IPS-18c (cell line): ENCODE results near the gene DLG3.
A peak's percentile ranks its signal among the peaks of the same experiment; 100 is the strongest.

Experiments
- H3K4me3 ChIP-seq: 2 replicates; pipeline ENCODE4 v1.7.0; 2013; ENCODE audit warnings: low read depth, mild to moderate bottlenecking, low read length, moderate library complexity; ENCODE audit not compliant: insufficient read depth
- H3K9me3 ChIP-seq: one replicate; pipeline ENCODE4 v1.6.1; 2013; ENCODE audit warnings: mild to moderate bottlenecking, low read length, moderate library complexity; ENCODE audit not compliant: control insufficient read depth, insufficient read depth

The DLG3 gene

DNA sequence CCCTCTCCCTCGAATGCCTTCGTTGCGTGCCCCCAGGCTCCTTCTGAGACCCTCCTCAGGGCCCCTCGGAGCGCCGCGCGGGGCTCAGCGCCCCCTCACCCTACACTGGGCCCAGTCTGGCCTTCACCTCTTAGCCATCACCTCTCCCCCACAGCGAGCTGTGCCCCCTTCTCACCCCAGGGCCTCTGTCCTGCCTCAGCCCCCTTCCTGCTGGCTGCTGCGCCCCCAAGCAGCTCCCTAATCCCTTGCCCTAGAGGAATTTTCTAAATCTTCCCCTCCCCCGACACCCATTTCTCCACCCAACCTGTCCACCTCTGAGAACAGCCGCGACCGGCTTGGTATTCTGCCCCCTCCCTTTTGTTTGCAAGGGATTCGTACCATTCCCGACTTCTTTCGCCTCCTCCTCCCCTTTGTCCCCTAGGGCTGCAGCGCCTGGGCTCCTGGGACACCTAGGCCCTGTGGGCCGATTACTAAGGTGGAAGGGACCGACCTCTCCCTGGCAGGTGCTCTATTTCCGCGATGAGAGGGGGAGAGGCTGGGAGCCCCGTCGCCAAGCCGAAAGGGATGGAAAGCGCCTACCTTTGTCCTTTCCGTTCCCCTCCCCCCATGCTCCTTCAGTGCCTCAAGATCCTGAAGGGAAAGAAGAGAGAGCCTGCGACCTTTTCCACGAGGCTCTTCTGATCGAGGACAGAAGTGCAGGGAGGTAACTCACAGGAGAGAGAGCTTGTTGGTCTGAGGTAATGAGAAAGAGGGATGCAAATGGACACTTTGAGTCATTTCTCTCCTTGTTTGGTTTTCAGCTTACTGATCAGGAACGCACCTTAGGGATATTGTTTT, 10.9 kb downstream of the DLG3 start:
- H3K4me3 ChIP-seq = peak overlapping the region; percentile 87
- H3K9me3 ChIP-seq = peaks cover 14% of the 10 kb centered on the region

DNA sequence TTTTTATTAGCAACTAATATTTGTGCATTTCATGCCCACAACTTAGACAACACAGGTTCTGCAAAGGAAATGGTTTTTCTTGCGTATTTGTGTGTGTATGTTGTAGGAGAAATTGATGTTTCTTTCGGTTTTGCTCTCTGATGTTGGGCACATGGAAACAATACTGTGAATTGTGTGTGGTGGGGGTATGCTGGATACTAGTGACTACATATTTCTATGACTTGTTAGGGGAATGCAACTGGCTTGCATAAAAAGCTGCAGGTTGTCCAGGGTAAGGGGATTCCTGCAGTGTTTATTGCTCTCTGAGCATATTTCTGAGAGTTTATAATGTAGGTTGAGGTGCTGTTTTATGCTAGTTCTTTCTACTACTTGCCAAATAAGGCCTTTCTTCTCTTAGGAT, 11.6 kb downstream of the DLG3 start:
- Histone ChIP-seq H3K9me3 (peaks cover 14% of the 10 kb centered on the region), H3K4me3 (peak overlapping the region; percentile 87)

GRCh38 chrX:70461026-70461425, 16.4 kb downstream of the DLG3 start:
- Histone ChIP-seq H3K4me3 (no peak overlapping the region), H3K9me3 (peaks cover 4% of the 10 kb centered on the region)

GRCh38 chrX:70464051-70464450, 19.4 kb downstream of the DLG3 start:
- Histone ChIP-seq H3K4me3 (no peak overlapping the region), H3K9me3 (peaks cover 2% of the 10 kb centered on the region)

DNA sequence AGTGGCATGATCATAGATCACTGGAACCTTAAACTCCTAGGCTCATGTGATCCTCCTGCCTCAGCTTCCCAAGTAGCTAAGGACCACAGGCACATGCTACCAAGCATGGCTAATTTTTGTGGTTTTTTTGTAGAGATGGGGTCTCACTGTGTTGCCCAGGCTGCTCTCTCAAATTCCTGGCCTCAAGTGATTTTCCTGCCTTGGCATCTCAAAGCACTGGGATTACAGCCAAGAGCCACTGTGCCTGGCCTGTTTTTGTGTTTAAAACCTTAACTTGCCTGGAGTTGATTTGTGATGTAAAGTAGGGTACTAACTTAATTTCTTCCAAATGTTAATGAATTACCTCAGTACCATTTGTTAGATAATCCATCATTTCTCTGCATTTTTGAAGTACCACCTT, 22.3 kb downstream of the DLG3 start:
- Histone ChIP-seq H3K9me3 (no peaks in the 10 kb centered on the region), H3K4me3 (no peak overlapping the region)

- Histone ChIP-seq H3K9me3 (no peaks in the 10 kb centered on the region), H3K4me3 (no peak overlapping the region)
Measured at GRCh38 chrX:70468709-70469108, 24.1 kb downstream of the DLG3 start.

- Histone ChIP-seq H3K9me3 (no peaks in the 10 kb centered on the region), H3K4me3 (no peak overlapping the region)
Measured at GRCh38 chrX:70470850-70471289, 26.2 kb downstream of the DLG3 start.

DNA sequence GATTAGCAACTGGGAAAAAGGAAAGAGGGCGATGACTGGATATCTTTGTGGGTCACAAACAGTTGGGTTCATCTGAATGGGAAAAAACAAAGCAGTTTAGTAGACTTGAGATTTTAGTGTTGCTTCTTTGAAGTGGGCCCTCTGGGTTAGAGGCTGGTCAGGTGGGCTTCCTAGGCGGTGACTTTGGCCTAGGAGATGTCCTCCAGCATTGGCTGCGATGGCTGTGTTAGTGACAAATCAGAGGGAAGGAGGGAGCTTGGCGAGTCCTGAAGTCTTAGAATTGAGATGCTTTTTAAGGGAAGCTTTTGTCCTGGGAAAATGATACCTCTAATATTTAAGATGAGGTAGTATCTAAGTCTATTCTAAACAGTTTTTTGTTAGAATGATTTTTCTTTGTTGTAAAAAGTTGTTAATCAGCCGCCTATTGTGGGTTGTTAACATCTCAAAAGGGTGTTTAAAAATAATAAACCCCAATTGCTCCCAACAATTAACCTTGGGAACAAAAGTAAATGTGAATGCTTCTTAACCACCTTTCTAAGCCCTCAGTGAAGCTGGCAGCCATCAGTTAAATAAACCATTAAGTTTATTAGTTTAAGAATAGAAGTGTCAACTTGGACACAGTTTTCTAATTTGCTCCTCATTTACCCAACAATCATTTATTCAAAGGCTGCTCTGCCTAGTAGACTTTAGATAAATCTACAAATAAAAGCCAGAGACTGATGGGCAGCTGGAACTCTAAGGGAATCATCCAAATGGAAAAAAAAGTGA, 31.7 kb downstream of the DLG3 start:
- Histone ChIP-seq H3K9me3 (peaks cover 12% of the 10 kb centered on the region), H3K4me3 (no peak overlapping the region)

GRCh38 chrX:70476934-70477733, 32.5 kb downstream of the DLG3 start:
- H3K9me3 ChIP-seq = peaks cover 12% of the 10 kb centered on the region
- H3K4me3 ChIP-seq = no peak overlapping the region

DNA sequence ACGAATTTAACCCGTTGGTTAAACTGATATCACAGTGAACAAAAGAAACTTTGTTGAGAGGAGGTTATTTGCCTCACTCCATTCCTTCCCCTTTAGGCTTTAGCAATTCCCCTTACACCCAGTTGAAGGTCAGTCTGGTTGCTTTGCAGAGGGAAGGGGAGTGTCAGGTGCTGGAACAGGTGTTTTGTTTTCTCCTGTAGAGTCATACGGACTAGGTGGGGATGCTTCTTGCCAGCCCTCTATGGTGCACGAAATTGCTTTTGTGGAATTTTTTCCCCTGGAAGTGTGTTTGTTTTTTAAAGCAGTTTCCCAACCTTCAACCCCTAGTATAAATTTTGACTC, 33.1 kb downstream of the DLG3 start:
- Histone ChIP-seq H3K4me3 (no peak overlapping the region), H3K9me3 (peaks cover 12% of the 10 kb centered on the region)

GRCh38 chrX:70478526-70479245, 34.1 kb downstream of the DLG3 start:
- Histone ChIP-seq H3K4me3 (no peak overlapping the region; the same call in 1 of the 2 replicates), H3K9me3 (peaks cover 14% of the 10 kb centered on the region)

DNA sequence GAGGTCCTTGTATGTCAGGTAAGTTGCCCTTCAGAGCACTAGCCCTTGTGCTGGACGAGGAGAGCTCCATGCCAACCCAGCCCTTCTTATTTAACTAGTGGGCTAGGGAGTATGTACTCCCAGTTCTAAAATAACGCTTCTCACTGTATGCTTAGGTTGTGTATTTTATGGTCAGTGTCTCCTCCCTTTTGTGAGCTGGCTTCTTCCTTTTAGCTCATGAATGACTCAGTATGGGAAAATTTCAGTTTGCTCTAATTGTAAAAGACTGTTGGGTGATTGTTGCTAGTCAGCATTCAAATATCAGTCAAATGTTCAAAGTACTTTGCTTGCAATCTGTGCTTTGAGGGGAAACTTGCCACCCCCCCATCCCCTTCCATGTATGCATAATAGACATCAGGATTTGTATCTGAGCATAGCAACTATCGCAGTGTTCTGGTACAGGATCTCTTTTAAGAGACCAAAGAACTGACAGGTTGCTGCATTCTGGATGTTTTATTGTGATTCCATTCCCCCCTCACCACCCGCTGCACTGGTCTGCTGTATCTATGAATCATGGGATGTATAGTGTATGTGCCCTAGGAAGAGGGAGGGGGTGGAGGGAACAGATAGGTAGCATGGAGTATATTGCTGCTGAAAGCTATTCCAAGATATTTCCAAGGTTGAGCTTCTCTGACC, 34.7 kb downstream of the DLG3 start:
- no peak overlapping the region for H3K4me3 ChIP-seq
- peaks cover 14% of the 10 kb centered on the region for H3K9me3 ChIP-seq

DNA sequence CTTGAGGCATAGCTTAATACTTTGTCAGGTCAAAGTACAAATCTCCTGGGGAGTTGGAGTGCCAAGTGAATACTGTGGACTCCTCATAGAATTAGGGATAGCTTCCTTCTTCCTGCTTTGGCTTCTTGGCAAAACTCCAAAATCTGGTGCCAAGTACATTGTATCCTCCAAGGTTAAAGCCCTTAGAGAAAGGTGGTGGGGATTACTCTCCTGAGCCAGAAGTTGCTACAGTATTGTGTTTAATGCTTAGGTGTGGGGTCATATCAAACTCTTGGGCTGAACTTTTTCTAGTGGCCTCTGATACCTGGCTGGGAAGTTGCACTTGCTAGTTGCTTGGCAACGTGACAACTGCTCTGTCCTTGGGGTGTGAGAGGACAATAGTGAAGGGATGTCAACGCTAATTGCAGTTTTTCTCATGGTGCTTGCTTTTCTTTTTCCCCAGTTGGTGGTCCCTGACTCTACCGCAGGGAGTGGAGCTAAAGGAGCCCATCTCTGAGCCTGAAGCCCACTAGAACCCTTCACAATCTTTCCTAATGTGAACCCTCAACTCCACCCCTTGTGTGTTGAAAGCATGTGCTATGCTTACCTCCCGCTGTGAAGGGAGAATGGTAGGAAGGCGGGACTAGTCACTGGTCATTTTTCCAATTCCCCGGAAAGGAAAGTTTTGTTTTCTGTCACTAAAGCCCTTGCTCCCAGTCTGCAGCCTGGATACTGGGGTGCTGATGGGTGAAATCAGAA, 35.5 kb downstream of the DLG3 start:
- Histone ChIP-seq H3K9me3 (peaks cover 18% of the 10 kb centered on the region), H3K4me3 (no peak overlapping the region)

DNA sequence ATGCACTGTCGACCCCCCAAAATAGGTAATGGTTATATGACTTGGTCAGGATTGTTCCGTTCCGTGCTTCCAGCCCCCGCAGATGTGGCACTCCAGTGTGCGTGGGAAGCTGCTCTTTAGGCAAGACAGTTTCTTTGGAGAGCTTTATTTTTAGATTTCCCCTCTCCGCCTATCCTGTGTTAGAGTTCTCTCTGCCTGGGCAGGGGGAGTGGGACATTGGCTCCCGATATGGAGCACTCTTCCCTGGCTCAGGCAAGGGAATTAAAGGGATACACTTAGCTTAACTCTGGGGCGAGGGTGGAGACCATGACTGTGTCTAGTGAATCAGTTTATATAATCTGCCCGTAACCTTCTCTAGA, 36.0 kb downstream of the DLG3 start:
- H3K4me3 ChIP-seq = no peak overlapping the region
- H3K9me3 ChIP-seq = peaks cover 18% of the 10 kb centered on the region

DNA sequence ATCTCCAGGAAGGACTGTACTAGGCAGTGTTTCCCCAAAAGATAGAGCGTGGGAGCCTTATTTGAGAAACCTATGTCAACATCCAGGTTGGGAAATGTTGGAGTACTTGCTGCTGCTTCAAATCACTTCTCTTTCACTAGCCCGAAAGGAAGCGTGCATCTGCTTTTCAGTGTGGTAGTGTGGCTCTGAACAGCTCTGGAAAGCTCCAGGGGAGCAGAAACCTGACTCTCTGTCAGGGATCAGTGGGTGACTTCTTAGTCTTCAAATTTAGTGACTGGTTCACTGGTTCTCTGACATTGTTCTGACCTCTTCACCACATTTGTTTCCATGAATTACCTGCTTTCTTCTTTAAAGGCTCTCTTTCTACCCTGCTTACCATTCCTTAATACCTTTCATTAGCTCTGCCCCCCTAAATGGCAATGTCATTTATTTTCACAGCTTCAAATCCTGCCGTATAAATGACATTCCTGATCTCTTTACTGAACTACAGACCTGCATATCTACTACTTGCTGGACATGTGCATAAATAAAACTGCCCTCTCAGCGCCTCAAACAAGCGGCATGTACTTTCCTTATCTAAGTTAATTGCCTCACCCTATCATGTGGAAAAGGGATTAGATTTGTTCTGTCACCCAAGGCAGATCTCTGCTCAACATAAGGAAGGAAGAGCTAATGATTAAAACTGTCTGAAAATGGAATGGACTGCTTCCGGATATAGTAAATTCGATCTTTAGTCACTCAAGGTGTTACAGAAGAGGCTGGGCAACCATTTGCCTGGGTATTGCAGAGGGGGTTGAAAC, 37.0 kb downstream of the DLG3 start:
- Histone ChIP-seq H3K9me3 (peaks cover 18% of the 10 kb centered on the region), H3K4me3 (no peak overlapping the region)
